ENCODE measurements around the gene PLEKHG4B.

PLEKHG4B gene

DNA sequence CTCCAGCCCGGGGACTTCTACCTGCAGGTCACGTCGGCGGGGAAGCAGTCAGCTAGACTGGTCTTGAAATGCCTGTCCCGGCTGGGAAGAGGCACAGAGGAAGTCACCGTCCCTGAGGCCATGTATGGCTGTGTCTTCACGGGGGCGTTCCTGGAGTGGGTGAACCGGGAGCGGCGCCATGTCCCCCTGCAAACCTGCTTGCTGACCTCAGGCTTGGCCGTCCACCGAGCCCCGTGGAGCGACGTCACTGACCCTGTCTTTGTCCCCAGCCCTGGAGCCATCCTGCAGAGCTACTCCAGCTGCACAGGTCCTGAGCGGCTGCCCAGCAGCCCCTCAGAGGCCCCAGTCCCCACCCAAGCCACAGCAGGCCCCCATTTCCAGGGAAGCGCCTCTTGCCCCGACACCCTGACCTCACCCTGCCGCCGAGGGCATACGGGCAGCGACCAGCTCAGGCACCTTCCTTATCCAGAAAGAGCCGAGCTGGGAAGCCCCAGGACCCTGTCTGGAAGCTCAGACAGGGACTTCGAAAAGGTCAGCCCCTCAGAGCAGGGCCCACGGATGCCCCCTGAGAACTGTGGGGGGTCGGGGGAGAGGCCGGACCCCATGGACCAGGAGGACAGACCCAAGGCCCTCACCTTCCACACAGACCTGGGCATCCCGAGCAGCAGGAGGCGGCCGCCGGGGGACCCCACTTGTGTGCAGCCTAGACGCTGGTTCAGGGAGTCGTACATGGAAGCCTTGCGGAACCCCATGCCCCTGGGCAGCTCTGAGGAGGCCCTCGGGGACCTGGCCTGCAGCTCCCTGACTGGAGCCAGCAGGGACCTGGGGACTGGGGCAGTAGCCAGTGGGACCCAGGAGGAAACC is 47.8 kb downstream of the PLEKHG4B start:
- TF ChIP-seq EZH2phosphoT487 (conservative IDR thresholded peaks at IDR 0.05; ENCODE audit: low read length) (no peak), CTCF (IDR thresholded peaks at IDR 0.05; ENCODE audit: insufficient read depth, low read length, poor library complexity, severe bottlenecking) (no peak)
- H3K79me2 ChIP-seq (ENCODE audit: insufficient read depth, low read length) = no peaks in the 10 kb centered on the region
- H3F3A ChIP-seq (ENCODE audit: insufficient read depth) = no peaks in the 10 kb centered on the region; the same call in 1 of the 2 replicates
- no peaks in the 10 kb centered on the region for H3K9me3 ChIP-seq (ENCODE audit: insufficient read depth, low read length)
- H3K27me3 ChIP-seq (ENCODE audit: low read length) = no peaks in the 10 kb centered on the region
- no peak overlapping the region for H3K27ac ChIP-seq (ENCODE audit: low read depth, low read length)
- H3K36me3 ChIP-seq (ENCODE audit: low read length) = no peaks in the 10 kb centered on the region
- no peak overlapping the region for H3K4me3 ChIP-seq (ENCODE audit: insufficient read depth, low read length, poor library complexity, severe bottlenecking)
- no peak overlapping the region for H2AFZ ChIP-seq (ENCODE audit: low read depth, low read length, severe bottlenecking)
- H3K9ac ChIP-seq (ENCODE audit: low read length) = no peak overlapping the region
- no peak overlapping the region for H3K4me2 ChIP-seq (ENCODE audit: low read depth, low read length, poor library complexity, severe bottlenecking)
- no peaks in the 10 kb centered on the region for H4K20me1 ChIP-seq (ENCODE audit: low read depth, low read length)
- no peaks in the 10 kb centered on the region for H3K9me2 ChIP-seq (replicated peaks; ENCODE audit: insufficient read depth, low read length)

GRCh38 chr5:140443-140829 is 48.5 kb downstream of the PLEKHG4B start:
- Histone ChIP-seq H3K4me2 (ENCODE audit: low read depth, low read length, poor library complexity, severe bottlenecking) (no peak overlapping the region), H3K27me3 (ENCODE audit: low read length) (no peaks in the 10 kb centered on the region), H3K9ac (ENCODE audit: low read length) (no peak overlapping the region), H3K9me3 (ENCODE audit: insufficient read depth, low read length) (no peaks in the 10 kb centered on the region), H3K4me3 (ENCODE audit: insufficient read depth, low read length, poor library complexity, severe bottlenecking) (no peak overlapping the region), H4K20me1 (ENCODE audit: low read depth, low read length) (no peaks in the 10 kb centered on the region), H2AFZ (ENCODE audit: low read depth, low read length, severe bottlenecking) (no peak overlapping the region), H3K27ac (ENCODE audit: low read depth, low read length) (no peak overlapping the region), H3F3A (ENCODE audit: insufficient read depth) (no peaks in the 10 kb centered on the region; the same call in 1 of the 2 replicates), H3K9me2 (replicated peaks; ENCODE audit: insufficient read depth, low read length) (no peaks in the 10 kb centered on the region), H3K36me3 (ENCODE audit: low read length) (no peaks in the 10 kb centered on the region), H3K79me2 (ENCODE audit: insufficient read depth, low read length) (no peaks in the 10 kb centered on the region)
- TF ChIP-seq EZH2phosphoT487 (conservative IDR thresholded peaks at IDR 0.05; ENCODE audit: low read length) (no peak), CTCF (IDR thresholded peaks at IDR 0.05; ENCODE audit: insufficient read depth, low read length, poor library complexity, severe bottlenecking) (no peak)

- H3K27ac ChIP-seq (ENCODE audit: low read depth, low read length) = no peak overlapping the region
- H3K36me3 ChIP-seq (ENCODE audit: low read length) = no peaks in the 10 kb centered on the region
- H3K4me3 ChIP-seq (ENCODE audit: insufficient read depth, low read length, poor library complexity, severe bottlenecking) = no peak overlapping the region
- H2AFZ ChIP-seq (ENCODE audit: low read depth, low read length, severe bottlenecking) = no peak overlapping the region
- no peaks in the 10 kb centered on the region for H3K9me3 ChIP-seq (ENCODE audit: insufficient read depth, low read length)
- H3F3A ChIP-seq (ENCODE audit: insufficient read depth) = no peaks in the 10 kb centered on the region; the same call in 1 of the 2 replicates
- no peak overlapping the region for H3K4me2 ChIP-seq (ENCODE audit: low read depth, low read length, poor library complexity, severe bottlenecking)
- H3K79me2 ChIP-seq (ENCODE audit: insufficient read depth, low read length) = no peaks in the 10 kb centered on the region
- no peak overlapping the region for H3K9ac ChIP-seq (ENCODE audit: low read length)
- no peaks in the 10 kb centered on the region for H3K9me2 ChIP-seq (replicated peaks; ENCODE audit: insufficient read depth, low read length)
- TF ChIP-seq EZH2phosphoT487 (conservative IDR thresholded peaks at IDR 0.05; ENCODE audit: low read length) (no peak), CTCF (IDR thresholded peaks at IDR 0.05; ENCODE audit: insufficient read depth, low read length, poor library complexity, severe bottlenecking) (no peak)
- H4K20me1 ChIP-seq (ENCODE audit: low read depth, low read length) = no peaks in the 10 kb centered on the region
- H3K27me3 ChIP-seq (ENCODE audit: low read length) = no peaks in the 10 kb centered on the region
Measured at GRCh38 chr5:141211-141610, 49.2 kb downstream of the PLEKHG4B start.
